Left renal cortex interstitium (tissue), 4 donors: ENCODE results near the gene DPP10. TPM values are rescaled to one million over a fixed set of nuclear protein-coding genes. Genes with fewer than 3 reads are reported as not detected.

Source experiments
- DNase-seq, 4 donors: peaks; one replicate each; pipeline ENCODE4 v3.0.0-alpha.2; 2013; ENCODE audit warnings: low read depth in 4 of 4, low spot score in 2 of 4, missing footprints in 1 of 4
- polyA plus RNA-seq, 4 donors: library from polyadenylated mRNA; unstranded; fragments of 120-200 nt; gene quantifications; one replicate each; pipeline ENCODE4 v1.2.1, GENCODE V29; 2013; ENCODE audit not compliant: insufficient read length in 4 of 4

The DPP10 gene
- polyA plus RNA-seq, 4 donors: 12.0 to 14.9 (median 13.1) TPM

DNA sequence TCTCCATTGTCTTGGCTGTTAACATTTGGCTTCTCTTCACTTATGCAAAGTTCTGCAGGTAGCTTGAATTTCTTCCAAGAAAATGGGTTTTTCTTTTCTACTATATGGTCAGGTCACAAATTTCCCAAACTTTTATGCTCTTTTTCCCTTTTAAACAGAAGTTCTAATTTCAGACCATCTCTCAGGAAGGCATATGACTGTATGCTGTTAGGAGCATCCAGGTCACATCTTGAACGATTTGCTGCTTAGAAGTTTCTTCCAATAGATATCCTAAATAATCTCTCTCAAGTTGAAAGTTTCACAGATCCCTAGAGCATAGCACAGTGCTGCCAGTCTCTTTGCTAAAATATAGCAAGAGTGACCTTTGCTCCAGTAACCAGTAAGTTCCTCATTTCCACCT is 932.5 kb downstream of the DPP10 start:
- DNase-seq: no peak

DNA sequence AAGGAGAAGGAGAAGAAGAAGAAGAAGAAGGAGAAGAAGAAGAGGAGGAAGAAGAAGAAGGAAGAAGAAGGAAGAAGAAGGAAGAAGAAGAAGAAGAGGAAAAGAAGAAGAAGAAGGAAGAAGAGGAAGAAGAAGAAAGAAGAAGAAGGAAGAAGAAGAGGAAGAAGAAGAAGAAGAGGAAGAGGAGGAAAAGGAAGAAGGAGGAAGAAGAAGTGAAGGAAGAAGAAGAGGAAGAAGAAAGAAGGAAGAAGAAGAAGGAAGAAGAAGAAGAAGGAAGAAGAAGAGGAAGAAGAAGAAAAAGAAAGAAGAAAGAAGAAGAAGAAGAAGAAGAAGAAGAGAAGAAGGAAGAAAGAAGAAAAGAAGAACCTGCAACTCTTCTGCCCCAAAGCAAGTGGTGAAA is 942.0 kb downstream of the DPP10 start:
- DNase-seq: no peak

DNA sequence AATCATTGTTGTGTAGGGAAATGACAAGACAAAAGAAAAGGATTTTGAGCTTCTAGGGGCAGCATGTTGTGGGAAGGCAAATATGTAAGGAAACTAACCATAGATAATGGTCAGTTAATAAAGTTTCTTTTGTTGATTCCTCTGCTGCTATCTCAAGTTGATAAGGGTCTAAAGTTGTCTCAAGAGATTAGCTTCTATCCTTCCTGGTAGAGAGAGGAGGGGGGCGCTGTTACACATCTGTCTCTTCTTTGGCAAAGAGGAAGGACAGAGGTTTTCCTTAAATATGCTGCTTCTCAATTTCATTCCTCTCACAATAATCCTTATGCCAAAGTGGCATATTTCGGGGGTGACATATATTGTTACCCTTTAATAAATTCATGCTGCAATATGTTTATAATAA is 944.0 kb downstream of the DPP10 start:
- no peak for DNase-seq

DNA sequence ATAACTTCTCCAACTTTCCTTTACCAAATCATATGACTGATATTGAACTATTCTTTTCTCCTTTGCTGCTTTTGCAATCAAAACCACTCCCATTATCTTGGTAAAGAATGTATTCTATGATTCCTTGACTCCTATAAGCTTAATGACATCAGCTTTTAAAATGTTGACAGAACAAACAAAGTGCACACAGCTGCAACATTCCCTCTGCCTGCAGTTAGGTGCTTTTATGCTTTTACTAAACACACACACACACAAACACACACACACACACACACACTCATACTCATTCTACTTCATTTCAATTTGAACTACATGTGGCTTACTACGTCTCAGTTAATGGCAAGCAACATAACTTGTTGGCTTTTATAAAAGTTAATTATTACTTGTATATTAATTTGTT is 946.6 kb downstream of the DPP10 start:
- DNase-seq: no peak

DNA sequence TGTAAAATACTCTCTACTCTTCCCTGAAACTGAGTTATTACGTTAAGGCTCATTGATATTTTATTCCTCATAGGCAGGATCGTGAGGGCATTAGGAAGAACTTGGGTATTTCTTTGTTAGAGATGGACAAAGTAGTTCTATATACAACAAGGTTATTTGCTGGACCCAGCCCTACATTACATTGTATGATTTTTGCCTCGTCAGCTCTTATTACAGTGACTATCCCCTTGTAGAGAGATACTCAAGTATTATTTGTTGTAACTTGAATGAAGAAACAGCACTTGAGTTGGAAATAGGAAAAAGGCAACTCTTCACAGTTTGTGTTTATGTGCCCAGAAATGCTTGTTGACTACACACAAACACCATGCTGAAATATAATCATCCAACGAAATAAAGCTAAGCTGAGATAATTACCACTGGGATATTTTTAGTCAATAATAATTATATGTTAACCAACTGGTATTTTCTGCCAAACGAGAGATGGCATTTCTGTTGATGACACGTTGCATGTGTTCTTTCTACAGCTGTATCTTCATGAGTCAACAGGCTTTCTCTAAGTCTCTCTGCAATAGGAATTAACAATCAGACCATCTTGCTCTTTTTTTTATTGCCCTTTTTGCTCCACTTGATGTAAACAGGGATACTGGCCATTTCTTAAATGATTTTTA is 947.6 kb downstream of the DPP10 start:
- no peak for DNase-seq

DNA sequence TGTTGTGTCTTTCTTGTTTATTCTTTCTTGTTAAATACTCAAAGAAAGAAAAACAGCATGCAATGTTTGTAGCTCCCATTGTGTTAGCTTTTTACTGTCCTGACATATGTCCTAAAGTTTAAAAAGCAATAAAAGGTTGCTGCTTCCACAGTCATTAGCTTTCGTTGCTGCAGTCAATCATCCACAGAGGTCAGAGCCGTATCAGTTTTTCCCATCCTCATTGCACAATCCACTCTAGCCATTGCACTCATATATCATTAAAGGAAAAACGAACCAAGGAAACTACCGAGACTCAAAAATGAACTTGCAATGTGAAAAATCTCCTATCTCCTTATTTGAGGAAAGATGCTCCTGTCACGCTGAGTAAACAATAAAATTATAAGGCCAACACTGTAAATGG is 954.1 kb downstream of the DPP10 start:
- DNase-seq: no peak

DNA sequence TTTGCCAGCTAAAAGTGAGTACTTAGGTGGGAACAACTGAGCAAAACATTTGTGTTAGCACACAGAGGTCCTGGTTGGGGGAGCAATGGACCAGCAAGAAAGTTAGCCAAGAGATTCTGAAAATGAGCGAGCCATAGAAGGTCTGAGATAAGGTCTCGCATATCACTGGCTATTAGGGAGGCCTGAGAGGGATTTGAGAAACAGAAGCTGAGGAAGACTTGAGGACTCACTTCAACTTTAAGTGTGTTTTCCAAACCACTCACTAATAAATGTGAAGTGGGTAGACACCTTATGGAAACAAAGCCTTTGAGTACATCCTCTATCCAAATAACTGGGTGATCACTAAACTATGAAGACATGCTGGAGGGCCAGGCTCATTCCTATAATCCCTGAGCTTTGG is 958.5 kb downstream of the DPP10 start:
- DNase-seq: no peak

DNA sequence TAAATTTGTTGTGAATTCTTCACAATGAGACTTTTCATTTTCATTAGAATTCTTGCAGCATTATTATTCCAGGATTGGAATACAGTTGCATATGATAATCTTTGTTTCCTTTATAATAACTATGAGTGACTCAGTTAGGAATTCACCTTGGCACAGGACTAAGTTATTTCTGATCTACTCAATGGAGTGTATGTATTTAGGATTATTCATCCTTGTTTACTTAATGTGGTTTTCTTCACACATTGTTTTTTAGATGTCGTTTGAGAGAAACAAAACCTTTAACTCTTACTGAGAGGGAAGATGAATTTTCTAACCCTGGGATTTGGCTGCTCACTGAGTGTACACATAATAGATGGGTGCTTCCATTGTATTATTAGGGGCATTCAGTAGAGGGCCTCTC is 970.1 kb downstream of the DPP10 start:
- no peak for DNase-seq

DNA sequence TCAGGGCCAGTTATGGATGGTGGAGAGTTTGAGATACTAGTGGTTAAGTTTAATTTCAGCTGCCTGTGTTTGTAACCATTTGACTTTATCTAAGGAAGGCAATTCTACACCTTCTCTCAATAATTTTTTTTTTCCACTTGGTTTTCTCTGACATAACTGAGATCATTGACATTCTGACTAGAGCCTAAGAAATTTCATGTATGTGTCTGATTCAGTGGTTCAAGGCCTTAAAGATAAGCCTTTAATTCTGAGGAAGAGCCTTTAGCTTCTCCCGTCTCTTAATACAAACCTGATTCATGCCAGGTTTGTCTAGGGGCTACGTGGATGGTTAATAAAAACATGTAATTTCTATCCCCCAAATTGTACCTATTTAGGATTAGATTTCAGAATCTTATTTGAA is 971.4 kb downstream of the DPP10 start:
- no peak for DNase-seq

DNA sequence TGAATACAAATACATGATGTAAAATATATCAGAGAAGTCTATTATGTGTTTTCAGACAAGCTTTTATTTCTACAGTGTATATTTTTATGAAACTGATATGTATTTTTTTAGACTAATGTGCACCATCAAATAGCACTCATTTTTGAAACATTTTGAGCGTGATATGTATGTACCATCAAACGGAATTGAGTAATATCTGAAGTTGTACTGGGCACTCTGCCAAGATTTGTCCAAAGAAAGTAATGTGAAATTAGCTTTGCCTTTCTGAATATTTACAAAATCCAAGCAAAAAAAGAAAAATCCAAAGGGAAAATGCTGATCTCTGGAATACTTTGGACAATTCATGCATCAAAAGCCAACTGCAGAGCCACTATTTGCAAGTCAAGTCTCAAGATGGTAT is 972.0 kb downstream of the DPP10 start:
- DNase-seq: no peak

DNA sequence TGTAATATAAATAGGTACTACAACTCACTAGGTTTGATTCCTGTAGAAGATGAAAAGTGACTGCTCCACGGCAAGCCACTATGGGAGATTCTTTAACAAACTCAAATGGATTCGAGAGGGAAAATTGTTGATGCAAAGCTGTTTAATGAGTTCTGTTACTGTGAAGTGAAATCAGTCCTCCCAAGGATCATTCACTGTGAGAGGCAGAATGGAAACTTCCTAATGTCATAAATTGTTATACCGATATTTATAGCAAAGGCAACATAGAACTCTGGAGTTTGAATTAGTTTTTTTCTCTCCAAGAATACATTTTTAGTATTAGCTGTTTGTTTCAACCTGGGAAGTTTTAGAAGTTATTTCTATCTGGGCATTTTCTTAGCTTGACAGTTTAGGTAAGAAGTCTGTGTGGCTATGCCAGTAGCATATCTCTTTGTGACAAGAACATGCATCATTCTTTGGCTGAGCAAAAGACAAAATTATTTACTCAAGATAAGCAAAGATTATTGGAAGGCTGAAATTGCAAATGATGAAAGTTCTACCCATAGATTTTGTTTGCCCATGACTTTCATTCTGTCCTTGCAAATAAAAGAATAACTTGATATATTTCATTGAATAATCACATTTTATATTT is 979.7 kb downstream of the DPP10 start:
- no peak for DNase-seq

DNA sequence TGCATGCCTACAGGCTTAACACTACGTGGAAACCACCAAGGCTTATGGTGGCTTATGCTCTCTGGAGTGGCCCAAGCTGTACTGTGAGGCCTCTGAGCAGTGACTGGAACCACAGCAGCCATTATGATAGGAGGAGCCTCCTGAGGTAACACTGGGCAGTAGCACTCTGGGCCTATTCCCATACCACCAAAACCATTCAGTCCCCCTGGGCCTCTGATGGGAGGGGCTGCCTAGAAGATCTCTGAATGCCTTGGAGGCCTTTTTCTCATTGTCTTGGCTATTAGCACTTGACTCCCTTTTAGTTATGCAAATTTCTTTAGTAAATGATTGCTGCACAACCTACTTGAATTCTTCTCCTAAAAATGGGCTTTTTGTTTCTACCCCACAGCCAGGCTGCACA is 985.0 kb downstream of the DPP10 start:
- no peak for DNase-seq

DNA sequence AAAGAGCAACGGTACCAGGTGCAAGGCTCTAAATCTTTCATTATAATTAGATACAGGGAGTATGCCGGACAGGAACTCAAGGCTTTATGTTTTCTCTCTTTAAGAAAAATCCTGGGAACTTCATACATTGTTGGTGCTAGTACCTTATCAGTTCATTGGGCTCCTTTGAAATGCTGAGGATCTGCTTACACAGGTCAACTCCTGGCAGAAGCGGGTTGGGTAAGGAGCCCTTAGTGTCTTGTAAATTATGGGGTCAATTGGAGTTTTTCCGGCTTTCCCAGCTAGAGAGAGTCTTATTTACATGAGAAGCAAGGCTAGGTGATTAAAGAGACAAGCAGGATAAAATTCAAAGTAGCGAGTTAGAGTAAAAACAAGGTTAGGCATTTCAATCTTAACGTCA is 998.3 kb downstream of the DPP10 start:
- DNase-seq: peak in 3 of 4 donors; percentile 34 to 46 (median 36)

DNA sequence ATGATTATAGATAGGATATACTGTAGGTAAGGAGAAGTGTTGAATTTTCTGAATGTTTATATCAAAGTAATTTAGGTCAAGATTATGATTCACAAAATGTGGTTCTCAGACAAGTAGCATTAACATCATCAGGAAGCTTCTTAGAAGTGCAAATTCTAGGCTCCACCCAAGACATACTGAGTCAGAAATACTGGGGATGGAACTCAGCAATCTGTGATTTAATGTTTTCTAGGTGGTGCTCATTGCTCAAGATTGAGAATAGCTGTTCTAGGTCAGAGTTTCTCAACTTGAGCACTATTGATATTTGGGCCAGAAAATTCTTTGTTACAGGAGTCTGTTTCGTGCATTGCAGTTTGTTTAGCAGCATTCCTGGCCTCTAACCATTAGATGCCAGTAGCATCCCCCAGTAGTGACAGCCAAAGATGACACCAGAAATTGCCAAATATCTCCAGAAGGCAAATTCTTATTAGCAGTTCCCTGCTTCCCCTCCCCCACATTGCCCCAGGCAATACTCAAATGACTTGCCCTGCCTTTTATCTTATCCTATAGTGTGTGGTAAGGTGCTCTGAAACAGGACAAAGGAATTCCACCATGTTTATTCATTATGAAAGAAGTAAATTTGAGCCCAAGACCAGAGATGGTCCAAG is 1001.2 kb downstream of the DPP10 start:
- DNase-seq: no peak

DNA sequence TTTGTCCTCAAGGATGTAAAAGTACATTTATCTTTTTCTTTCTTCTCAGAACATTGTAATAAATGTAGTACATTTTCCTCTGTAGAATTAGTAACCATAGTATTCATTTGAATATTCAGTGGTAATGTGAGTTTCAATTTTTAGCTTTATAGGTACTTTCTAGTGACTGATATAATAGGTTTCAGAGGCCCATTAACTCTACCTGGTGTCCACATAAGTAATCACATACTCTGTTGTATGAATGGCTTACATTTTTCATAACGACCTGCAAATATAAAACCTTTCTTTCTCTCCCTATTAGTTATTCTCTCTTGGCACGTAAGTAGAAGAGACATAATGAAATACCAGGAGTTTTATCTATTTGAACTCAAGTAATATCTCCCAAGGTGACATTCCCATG is 1017.6 kb downstream of the DPP10 start:
- DNase-seq: no peak

DNA sequence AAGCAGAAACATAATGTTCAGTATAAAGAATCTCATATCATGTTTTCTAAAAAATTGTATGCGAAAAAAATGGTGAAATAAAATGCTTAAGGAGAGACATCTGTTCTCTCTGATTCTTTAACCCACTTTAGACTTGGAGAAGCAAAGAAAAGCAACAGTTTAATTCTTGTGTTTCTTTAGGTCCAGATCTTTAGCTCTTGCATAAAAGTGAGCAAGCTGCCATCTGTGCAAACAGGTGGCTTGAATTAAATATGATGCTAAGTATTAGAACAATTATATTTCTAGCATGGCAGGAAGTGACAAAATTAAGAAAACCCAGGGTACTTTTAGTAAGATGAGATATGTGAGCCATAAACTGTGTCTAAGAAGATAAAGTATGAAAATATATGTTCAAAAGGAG is 1038.3 kb downstream of the DPP10 start:
- DNase-seq: no peak

DNA sequence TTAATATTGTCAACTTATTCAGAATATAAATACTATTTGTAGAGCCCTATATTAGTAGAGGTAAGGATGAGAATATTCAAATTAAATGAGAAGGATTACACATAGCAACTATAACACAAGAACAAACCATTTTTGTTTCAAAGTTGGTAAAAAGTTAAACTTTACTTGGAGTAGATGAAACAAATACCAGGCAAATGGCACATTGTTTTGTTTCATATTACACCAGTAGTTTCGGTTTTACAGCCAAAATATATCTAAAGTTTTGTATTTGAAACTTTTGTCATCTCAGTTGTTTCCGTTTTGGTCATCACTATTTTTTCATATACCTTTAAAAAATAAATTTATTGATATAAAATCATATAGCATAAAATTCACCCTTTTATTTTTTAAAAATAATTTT is 1039.4 kb downstream of the DPP10 start:
- DNase-seq: no peak

DNA sequence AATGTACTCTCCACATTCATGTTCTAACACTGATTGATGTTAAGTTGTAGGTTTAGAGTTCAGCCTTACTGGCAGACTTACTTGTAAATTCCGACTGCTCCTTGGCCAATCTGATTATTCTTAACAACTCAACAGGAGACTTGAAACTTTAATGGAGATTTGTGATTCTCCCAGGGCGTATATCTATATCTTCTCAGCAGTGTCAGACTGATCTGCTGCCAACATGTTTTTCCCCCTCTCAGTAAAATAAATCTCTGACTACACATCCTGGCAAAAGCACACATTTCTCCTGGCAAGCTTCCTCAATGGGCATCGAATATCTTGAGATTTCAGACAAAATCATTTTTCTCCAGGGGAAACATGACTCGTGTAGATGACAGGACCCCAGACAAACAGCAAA is 1041.2 kb downstream of the DPP10 start:
- no peak for DNase-seq

DNA sequence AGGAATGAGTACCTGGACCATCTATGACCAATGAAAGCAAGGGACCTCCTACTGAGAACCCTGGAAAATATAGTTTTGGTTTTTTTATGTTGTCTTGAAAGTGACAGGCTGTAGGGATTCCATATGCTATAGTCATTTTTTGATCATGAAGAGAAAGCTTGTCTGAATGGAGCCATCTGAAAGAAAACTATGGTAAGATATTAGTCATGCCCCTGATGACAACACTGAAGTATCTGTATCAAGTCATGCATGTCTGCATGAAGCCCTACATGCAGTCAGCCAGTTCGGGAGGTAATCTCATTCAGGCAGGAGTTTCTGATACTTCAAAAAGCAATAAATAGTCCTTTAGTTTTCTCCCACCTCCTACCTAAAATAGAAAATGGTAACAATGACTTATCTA is 1042.0 kb downstream of the DPP10 start:
- DNase-seq: no peak

DNA sequence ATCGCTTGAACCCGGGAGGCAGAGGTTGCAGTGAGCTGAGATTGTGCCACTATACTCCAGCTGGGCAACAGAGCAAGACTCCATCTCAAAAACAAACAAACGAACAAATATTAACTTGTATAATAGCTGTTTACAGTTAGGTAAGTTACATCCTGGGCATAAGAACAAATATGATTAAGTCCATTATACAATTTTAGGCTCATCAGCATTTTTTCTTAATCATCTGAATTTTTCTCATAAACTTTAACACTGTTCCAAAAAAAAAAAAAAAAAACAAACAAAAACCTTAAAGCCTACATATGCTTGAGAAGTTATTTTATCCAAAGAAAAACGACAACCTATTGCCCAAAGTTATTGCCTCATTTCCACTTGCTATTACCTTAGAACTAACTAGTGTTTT is 1042.5 kb downstream of the DPP10 start:
- DNase-seq: no peak

DNA sequence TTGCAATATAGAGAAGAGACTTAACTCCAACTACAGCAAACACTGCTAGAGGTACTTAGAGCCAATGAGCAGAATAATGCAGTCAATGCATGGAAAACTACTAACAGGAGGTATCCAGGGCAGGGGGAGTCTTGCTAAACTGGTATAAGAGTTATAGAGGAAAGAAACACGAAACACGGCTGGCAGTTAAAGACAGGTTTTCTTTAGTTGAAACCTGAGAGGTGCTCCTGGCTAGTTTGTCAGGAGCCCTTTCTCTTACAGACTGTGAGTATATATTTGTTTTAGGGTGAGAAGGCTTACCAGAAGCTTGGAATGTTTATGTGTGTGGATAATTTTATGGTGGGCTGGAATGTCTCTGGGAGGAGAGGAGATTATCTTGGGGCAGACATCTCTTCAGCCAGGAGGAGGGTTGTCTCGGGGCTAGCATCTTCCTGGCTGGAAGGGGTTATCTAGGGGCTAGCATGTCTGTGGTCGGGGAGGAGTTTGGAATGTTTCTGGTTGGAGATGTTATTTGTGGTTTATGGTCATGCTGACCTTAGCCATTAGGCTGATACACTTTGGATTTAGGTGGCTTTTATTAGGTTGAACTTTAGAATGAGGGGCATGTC is 1048.8 kb downstream of the DPP10 start:
- peak in 2 of 4 donors; percentile 6 to 11 for DNase-seq

DNA sequence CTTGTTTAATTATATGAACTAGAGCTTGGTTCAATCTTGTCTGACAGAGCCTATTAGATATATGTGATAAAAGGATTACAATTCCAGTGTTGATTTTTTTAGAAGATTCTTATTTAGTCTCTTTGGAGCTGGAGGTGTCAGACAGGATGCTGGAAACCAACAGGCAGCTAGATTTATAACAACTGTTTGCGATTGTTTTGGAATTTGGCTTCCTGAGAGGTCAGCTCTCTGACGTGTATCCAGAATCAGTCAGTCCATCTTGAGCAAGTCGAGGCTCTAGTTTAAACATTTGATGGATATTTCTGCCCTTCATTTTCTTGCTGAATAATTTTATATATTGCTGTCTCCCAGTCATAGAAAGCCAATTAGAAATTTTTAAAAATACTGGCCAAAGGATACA is 1062.9 kb downstream of the DPP10 start:
- DNase-seq: no peak
